Vagina (tissue), 2 donors: ENCODE data around the gene ADM5. TPM values are rescaled to one million over a fixed set of nuclear protein-coding genes. Genes with fewer than 3 reads are reported as not detected.
A peak's percentile ranks its signal among the peaks of the same experiment; 100 is the strongest.

Experiments used
- DNase-seq, 2 donors: peaks; one replicate each; pipeline ENCODE4 v3.0.0-alpha.2; 2017; ENCODE audit errors: extremely low spot score in 2 of 2
- H3K27ac ChIP-seq: fragments of 200-600 bp; sonication (generic); one replicate; pipeline ENCODE4 v1.5.1; 2019
- H3K27me3 ChIP-seq: fragments of 200-600 bp; sonication (generic); one replicate; pipeline ENCODE4 v1.5.1; 2019
- H3K36me3 ChIP-seq, 2 donors: fragments of 200-600 bp; sonication (generic); one replicate each; pipeline ENCODE4 v1.5.1; 2017 to 2019
- H3K4me1 ChIP-seq: fragments of 200-600 bp; sonication (generic); one replicate; pipeline ENCODE4 v1.5.1; 2019
- H3K4me3 ChIP-seq, 2 donors: fragments of 200-600 bp; sonication (generic); 1 replicate in 1 of 2; 2 replicates in 1 of 2; pipeline ENCODE4 v1.5.1; 2016 to 2019
- H3K9me3 ChIP-seq: fragments of 200-600 bp; sonication (generic); one replicate; pipeline ENCODE4 v1.5.1; 2019
- POLR2A ChIP-seq, 2 donors: fragments of 450-650 bp; IDR thresholded peaks; one replicate each; pipeline ENCODE4 v1.6.1; 2017; ENCODE audit warnings: antibody characterized with exemption in 2 of 2, mild to moderate bottlenecking in 2 of 2, moderate library complexity in 2 of 2
- POLR2AphosphoS5 ChIP-seq, 2 donors: sonication (generic); formaldehyde crosslinking; IDR thresholded peaks; one replicate each; pipeline ENCODE4 v1.9.0; 2017; ENCODE audit warnings: antibody characterized with exemption in 2 of 2, mild to moderate bottlenecking in 2 of 2, low read depth in 1 of 2; ENCODE audit not compliant: insufficient read depth in 1 of 2
- intact Hi-C: fragments of 100-400 bp; cut with DNase I; formaldehyde crosslinking; loops from one replicate; pipeline ENCODE4 v1.15.1; 2023
- total RNA-seq: library from RNA; depleted of rRNA; stranded (reverse); fragments of >200 nt; gene quantifications from one replicate; pipeline ENCODE4 v1.2.3, GENCODE V29; 2016
- TF ChIP-seq, protein P1 (sequence below), 3 experiments: fragments of 450-650 bp in 2 of 3; fragments of 200-600 bp in 1 of 3; sonication (generic) in 1 of 3; IDR thresholded peaks; one replicate each; pipeline ENCODE4 v1.5.1; 2017 to 2019; ENCODE audit warnings: antibody characterized with exemption in 3 of 3, mild to moderate bottlenecking in 2 of 3, moderate library complexity in 2 of 3

ADM5 gene
- total RNA-seq, 1 donor from 2014 or later = 2.7 TPM

DNA sequence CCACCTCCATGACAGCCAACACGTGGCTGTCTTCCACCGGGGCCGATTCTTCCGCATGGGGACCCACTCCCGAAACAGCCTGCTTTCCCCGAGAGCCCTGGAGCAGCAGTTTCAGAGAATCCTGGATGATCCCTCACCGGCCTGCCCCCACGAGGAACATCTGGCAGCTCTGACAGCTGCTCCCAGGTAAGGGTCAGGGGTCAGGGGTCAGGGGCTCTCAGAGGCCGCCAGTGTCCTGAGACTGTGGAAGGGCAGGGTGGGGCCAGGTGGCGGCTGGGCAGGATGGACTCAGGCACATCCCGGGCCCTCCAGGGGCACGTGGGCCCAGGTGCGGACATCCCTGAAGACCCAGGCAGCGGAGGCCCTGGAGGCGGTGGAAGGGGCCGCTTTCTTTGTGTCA, 16.5 kb downstream of the ADM5 start:
- no peaks in the 10 kb centered on the region for H3K9me3 ChIP-seq
- H3K36me3 ChIP-seq = no peaks in the 10 kb centered on the region
- no peaks in the 10 kb centered on the region for H3K4me1 ChIP-seq
- no peak overlapping the region for H3K4me3 ChIP-seq
- no peaks in the 10 kb centered on the region for H3K27me3 ChIP-seq
- no peak overlapping the region for H3K27ac ChIP-seq
- intact Hi-C loops = no loop called here
- DNase-seq = no peak
- TF ChIP-seq, protein P1, sequence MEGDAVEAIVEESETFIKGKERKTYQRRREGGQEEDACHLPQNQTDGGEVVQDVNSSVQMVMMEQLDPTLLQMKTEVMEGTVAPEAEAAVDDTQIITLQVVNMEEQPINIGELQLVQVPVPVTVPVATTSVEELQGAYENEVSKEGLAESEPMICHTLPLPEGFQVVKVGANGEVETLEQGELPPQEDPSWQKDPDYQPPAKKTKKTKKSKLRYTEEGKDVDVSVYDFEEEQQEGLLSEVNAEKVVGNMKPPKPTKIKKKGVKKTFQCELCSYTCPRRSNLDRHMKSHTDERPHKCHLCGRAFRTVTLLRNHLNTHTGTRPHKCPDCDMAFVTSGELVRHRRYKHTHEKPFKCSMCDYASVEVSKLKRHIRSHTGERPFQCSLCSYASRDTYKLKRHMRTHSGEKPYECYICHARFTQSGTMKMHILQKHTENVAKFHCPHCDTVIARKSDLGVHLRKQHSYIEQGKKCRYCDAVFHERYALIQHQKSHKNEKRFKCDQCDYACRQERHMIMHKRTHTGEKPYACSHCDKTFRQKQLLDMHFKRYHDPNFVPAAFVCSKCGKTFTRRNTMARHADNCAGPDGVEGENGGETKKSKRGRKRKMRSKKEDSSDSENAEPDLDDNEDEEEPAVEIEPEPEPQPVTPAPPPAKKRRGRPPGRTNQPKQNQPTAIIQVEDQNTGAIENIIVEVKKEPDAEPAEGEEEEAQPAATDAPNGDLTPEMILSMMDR (IDR thresholded peaks at IDR 0.05) = no peak
- TF ChIP-seq POLR2A (IDR thresholded peaks at IDR 0.05) = no peak
- no peak for TF ChIP-seq POLR2AphosphoS5 (IDR thresholded peaks at IDR 0.05; ENCODE audit: insufficient read depth in 1 of 2, low read depth in 1 of 2)

DNA sequence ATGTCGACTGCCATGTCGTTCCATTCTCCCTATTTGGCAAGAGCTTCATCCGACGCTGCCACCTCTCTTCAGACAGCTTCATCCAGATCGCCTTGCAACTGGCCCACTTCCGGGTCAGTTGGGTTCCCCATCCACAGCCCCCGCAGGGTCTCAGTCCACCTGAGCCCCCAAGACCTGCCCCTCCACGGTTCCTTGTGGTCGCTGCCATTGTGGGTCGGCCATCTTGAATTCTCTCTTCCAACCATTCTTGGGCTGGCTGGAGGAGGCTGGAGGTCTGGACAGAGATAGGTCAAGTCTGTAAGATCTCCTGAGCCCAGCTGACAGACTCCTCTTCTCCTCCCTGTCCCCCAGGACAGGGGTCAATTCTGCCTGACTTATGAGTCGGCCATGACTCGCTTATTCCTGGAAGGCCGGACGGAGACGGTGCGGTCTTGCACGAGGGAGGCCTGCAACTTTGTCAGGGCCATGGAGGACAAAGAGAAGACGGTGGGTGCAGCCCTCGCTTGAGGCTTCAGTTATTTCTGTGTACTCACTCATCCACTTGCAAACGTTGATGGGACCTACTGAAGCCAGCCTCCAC, 21.1 kb downstream of the ADM5 start:
- H3K27me3 ChIP-seq = no peaks in the 10 kb centered on the region

DNA sequence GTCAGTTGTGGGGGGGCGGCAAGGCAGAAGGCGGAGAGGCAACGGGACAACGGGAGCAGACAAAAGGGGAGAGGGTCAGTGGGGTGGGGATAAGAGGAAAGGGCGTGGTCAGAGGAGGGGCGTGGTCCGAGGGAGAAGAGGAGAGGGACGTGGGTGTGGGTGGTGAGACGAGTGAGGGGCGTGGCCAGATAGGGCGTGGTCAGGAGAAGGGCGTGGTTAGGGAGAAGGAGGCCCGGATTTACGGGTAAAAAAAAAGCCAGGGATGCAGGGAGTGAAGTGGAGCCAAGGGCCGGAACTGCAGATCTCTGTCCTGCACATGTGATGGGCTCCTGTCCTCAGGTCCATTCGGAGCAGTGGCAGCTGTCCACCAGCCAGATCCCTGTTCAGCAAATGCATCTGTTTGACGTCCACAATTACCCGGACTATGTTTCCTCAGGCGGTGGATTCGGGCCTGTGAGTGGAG, 23.0 kb downstream of the ADM5 start:
- H3K27me3 ChIP-seq = no peaks in the 10 kb centered on the region
- H3K27ac ChIP-seq = no peak overlapping the region
- H3K4me3 ChIP-seq = no peak overlapping the region
- H3K4me1 ChIP-seq = peaks cover 5% of the 10 kb centered on the region
- H3K36me3 ChIP-seq = no peaks in the 10 kb centered on the region
- TF ChIP-seq, protein P1 (IDR thresholded peaks at IDR 0.05) = no peak
- intact Hi-C loops = no loop called here
- H3K9me3 ChIP-seq = no peaks in the 10 kb centered on the region
- no peak for DNase-seq

More for the DNA sequence above, 21.1 kb downstream of the ADM5 start:
- intact Hi-C loops = no loop called here
- Histone ChIP-seq H3K27ac (no peak overlapping the region), H3K9me3 (no peaks in the 10 kb centered on the region), H3K4me1 (peaks cover 5% of the 10 kb centered on the region), H3K36me3 (no peaks in the 10 kb centered on the region), H3K4me3 (no peak overlapping the region)
- TF ChIP-seq POLR2A (IDR thresholded peaks at IDR 0.05) (no peak), POLR2AphosphoS5 (IDR thresholded peaks at IDR 0.05; ENCODE audit: insufficient read depth in 1 of 2, low read depth in 1 of 2) (no peak)
- TF ChIP-seq, protein P1 (IDR thresholded peaks at IDR 0.05) = no peak
- no peak for DNase-seq

DNA sequence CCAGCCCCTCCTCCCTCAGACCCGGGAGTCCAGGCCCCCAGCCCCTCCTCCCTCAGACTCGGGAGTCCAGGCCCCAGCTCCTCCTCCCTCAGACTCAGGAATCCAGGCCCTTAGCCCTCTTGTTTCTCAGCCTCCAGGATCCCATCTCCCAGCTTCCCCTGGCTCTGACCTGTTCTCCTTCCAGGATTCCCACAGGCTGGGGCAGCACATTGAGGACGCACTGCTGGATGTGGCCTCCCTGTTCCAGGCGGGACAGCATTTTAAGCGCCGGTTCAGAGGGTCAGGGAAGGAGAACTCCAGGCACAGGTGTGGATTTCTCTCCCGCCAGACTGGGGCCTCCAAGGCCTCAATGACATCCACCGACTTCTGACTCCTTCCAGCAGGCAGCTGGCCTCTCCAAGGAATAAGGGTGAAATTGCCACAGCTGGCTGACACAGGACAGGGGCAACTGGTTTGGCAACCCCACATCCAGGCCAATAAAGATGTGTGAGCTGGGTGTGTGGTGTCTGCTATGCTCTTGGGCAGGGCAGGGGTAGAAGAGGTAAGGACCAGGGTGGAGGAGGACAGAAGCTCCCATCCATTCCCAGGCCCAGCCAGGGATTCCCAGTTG, 23.9 kb downstream of the ADM5 start:
- no peaks in the 10 kb centered on the region for H3K9me3 ChIP-seq
- intact Hi-C loops = no loop called here
- peak in 1 of 2 donors; percentile 15 for TF ChIP-seq POLR2AphosphoS5 (IDR thresholded peaks at IDR 0.05; ENCODE audit: insufficient read depth in 1 of 2, low read depth in 1 of 2)
- TF ChIP-seq POLR2A (IDR thresholded peaks at IDR 0.05) = no peak
- TF ChIP-seq, protein P1 (IDR thresholded peaks at IDR 0.05) = no peak
- H3K36me3 ChIP-seq = no peaks in the 10 kb centered on the region
- H3K4me3 ChIP-seq = no peak overlapping the region
- no peaks in the 10 kb centered on the region for H3K27me3 ChIP-seq
- no peak for DNase-seq
- H3K27ac ChIP-seq = no peak overlapping the region
- H3K4me1 ChIP-seq = peaks cover 8% of the 10 kb centered on the region

DNA sequence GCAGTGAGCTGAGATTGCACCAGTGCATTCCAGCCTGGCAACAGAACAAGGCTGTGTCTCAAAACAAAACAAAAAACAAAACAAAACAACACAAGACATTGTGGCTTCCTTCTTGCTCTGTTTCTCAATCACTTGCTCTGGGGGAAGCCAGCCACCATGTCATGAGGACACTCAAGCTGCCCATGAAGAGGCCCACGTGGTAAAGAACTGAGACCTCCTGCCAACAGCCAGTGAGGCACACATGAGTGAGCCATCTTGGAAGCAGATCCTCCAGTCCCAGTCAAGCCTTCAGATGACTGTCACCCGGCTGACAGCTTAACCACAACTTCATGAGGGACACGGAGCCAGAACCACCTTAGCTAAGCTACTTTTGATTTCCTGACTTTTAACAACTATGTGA, 26.8 kb downstream of the ADM5 start:
- Histone ChIP-seq H3K36me3 (no peaks in the 10 kb centered on the region), H3K4me3 (no peak overlapping the region), H3K4me1 (peaks cover 13% of the 10 kb centered on the region), H3K27ac (no peak overlapping the region), H3K9me3 (no peaks in the 10 kb centered on the region), H3K27me3 (no peaks in the 10 kb centered on the region)
- intact Hi-C loops = no loop called here
- no peak for TF ChIP-seq POLR2A (IDR thresholded peaks at IDR 0.05)
- TF ChIP-seq, protein P1 (IDR thresholded peaks at IDR 0.05) = no peak
- no peak for DNase-seq
